Stimulated activated CD8-positive, alpha-beta memory T cell treated with anti-CD3 and anti-CD28 coated beads, Interleukin-15, amount 100 ng/mL, for 4 hours (primary cell): ENCODE data around the gene FYN.
"Not testable (repeated sequence)": the region's sequence is repeated elsewhere in the genome, so short reads cannot be mapped to it uniquely, and the experiment has no call there.

ENCODE experiments used
- DNase-seq, 2 donors: peaks; one replicate each; pipeline ENCODE4 v3.0.0-alpha.2; 2020; ENCODE audit warnings: low read depth in 2 of 2

FYN gene

DNA sequence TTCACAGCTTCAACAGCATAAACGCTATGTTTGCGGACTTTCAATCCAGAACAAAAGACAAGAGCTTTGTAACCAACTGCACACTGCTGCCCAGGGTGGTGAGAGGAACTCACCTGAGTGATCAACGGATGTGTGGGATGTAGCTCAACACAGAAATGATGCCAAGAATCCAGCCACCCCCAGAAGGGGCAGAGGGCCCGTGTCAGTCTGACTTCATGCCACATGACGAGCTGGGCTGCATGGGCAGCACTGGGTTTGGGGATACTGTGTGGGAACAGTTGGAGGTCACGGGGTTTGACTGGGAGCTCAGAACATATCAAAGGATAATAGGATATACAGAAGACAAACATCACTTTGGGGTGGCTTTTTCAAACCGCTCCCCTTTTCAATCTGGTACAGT lies 188.2 kb downstream of the FYN start:
- DNase-seq = no peak

DNA sequence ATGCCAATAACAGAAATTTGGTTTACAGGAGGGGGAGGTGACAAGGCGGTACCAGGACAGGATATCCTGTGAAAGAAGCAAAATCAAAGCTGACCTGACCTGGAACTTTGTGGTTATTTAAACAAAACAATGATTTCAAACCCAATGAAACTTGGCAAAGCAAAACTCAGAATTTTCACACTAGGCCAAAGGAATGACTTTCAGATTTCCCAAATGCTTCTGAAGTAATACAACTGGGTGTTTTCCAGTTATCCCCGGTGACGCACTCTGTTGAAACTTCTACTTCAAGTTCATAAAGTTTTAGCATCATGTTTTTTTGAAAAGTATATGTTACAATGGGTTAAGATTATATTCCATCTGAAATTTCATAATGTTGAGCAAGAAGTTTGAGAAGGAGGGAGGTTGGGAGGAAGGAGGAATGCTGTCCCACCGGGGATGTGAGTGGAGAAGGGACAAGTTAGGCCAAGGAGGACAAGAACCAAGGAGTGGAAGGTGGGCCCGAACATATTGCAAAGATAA lies 189.4 kb downstream of the FYN start:
- DNase-seq = no peak

DNA sequence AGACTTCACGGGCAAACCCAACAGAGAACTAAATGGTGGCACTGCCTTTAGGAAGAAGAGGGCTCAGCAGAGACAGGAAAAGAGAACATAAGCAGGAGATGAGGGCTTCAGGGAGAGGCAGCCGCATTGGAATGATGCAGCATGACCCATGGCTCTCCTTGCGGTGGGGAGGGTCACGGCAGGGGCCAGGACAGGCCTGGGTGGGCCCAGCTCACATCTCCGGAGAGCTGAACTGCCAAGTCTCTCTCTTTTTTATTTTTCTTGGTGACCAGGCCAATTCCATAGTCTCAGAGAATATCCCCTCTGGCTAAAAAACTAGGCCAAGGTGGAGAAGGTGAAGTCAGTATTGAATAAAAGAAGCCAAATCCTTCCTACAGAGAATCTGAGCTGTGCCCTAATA lies 190.1 kb downstream of the FYN start:
- DNase-seq = no peak

DNA sequence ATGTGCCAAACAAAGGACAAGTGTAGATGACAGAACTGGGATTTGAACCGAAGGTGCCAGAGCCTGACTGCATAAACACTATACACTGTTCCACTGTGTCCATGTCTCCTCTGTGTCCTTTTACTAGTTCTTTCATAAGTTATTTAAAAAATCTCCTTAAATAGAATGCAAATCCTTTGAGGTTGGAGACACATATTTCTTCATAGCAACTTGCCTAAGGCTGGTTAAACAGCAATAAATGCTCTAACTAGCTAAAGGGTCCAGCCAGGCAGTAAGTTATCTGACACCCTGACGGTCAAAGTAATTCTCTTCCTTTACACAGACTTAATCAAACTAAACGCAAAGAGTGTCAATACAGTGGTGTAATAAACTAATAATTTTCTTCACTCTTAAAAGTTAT lies 191.4 kb downstream of the FYN start:
- DNase-seq = no peak

DNA sequence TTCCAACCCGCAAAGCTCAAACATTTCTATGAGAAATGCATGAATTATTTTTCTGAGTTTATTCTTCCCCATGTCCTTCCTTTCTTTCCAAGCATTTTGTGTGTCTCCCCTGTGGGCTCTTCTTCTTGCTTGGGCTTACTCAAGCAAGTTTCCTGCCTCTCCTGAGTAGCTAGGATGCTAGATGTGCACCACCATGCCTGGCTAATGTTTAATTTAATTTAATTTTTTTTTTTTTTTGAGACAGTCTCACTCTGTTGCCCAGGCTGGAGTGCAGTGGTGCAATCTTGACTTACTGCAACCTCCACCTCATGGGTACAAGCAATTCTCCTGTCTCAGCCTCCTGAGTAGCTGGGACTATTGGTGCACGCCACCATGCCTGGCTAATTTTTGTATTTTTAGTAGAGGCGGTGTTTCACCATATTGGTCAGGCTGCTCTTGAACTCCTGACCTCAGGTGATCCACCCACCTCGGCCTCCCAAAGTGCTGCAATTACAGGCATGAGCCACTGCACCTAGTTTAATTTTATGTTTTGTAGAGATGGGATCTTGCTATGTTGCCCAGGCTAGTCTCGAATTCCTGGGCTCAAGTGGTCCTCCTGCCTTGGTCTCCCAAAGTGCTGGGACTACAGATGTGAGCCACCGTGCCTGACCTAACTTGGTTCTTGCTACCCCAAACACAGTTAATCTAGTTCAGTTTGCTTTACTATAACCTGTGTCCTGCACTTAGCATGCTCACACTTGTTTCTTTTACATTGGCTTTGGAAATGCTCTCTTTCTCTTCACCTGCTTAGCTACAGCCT lies 192.2 kb downstream of the FYN start:
- not testable (repeated sequence) for DNase-seq

DNA sequence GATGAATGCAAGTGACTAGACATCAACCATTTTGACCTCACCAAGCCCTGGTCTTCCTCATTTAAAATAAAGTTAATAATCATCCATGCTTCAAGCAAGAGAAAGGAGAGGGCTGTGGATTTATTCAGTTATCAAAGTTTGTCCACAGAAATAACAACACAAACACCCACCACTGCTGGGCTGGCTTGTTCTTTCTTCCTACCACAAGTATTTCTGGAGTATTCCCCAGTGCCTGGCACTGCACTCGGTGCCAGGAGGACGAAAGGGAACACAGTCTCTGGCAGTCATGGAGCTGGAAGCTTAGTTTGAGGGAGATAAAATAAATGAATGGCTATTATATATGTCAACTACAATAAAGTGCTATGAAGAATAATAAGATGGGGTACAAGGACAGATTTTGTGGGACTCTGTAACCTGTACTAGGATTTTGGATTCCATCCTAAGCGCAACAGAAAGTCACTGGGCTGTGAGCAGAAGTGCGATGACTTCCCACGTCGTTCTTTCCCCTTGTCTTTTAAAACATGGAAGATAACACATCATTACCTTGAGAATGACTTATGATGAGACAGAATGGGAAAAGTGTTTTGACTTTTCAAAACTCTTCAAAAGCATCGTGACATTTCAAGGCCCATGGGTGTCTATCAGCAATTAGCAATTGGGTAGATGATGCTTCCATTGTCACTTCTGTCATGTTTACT lies 193.1 kb downstream of the FYN start:
- no peak for DNase-seq

DNA sequence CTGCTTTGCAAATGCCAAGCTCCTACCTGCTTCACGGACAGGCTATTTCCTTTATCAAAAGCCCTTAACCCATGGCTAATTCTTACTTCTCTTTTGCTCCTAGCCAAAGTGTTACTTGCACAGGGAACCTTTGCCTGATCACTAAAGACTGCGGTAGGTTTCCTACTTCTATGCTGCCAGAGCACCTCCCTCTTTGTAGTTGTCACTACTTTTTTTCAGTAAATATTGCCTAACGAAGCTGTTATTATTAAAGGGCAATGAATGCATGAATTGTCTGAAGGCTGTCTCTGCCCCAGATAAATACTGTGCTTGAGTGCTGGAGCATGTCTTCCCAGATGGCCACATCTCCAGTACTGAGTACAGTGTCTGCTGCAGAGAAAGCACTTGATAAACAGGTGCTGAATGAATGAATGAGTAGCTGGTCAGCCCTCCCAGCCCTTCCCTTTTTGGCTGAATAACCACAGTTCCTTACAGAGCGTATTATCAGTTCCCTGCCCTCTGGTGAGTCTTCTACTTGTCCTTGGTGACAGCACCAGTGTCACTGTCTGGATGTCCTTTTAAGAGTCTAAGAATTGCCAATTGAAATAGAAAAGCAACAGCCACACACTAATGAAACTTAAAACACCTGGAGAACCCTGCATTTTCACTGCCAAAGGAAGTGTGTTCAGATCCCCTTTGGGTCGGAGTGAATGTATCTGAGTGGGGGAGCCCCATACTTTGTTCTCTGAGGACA lies 194.0 kb downstream of the FYN start:
- no peak for DNase-seq

DNA sequence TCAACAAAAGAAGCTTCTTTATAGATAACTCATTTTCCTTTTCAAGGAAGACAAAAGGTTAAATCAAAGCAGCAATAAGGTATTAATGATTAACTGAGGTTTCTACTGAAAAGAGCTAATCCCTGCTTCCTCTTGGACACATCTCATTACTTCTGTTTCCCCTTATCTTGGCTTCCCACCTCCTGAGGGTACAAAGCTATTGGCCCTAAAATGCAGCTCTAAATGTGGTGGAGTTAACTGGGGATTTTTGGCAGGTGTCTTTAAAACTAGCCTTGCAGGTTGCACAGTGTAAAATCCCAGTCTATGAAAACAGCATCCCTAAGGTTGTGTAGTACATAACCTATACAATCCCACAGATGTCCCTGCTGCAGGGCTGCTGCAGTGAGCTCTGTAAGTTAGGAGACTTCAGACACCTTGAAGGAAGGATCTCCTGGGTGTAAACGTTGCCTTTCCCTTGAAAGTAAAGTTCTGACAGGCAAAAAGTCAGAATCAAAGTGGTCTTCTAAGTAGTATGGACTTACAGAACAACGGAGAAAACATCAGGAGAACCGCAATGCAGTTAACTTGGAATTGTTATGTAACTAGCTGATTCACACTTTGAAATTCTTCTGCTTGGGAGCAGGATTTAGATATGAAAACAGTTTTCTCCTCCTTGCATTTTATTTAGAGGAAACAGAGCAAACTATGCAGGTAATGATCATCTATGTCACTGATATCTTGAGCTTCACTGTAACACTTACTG lies 195.8 kb downstream of the FYN start:
- no peak for DNase-seq

DNA sequence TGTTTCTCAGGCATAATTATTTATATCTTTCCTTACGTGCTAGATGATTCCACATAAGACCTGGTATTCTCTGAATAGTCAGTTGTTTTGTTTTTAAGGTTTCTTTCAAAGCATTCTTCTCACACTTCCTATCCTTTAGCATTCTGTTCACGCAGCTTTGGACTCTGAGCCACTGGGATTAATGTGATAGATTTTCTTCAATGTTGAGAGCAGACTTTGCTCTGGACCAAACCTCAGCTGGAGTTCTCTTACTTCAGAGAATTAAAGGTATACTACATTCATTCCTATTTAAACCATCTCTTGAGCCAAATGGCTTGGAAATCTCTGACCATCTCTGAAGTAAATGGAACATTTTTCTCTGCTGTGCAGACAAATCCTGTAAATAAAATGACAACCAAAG lies 196.9 kb downstream of the FYN start:
- no peak for DNase-seq

DNA sequence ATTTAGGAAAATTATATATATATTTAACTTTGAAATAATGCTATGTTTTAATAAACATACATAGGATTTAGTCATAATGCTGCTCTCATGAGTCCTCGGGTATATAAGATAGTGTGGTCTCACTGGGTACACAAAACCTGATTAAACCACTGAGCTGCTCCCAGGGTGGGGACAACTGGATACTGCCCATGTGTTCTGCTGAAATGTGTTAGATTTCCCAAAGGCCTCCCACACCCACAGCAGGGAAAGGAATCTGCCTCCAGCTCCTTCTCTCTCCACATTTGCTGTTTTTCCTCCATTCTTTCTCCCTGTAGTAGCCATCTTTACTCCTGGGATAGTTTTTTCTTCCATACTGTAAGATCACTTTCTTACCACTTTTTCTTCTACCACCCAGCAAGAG lies 198.4 kb downstream of the FYN start:
- DNase-seq = no peak

DNA sequence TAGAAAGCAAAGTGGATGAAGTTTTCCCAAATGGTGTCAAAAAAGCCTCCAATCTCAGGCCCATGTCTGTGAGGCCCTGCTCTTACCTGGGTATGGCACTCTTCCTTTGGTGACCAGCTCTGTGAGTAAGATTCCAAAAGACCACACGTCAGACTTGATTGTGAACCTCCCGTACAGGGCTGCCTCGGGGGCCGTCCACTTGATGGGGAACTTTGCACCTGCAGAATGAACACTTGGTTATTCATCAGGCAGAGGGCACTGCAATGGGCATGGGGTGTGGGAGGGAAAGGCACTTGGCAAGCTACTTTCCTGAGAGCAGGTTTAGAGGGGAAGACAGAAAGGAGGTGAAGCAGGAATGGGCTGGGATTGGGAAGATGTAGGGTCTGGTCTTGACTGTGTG lies 198.8 kb downstream of the FYN start:
- no peak for DNase-seq

DNA sequence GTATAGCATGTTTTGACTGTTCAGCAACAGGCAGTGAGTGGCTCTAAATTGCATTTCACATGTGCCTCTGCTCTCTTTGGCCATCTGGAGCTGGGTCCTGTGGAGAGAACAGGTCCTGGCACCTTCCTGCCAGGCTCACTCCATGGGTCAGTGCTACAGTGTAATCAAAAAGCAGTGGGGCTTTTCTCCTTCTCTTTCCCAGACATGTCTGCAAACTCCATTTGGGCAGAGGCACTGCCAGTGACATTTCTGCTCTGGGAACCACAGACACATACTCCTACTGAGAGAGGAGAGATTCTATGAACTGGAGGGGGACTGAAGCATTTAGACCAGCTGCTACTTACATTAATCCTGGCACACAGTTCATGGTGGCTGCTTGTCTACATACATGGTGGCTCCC lies 199.3 kb downstream of the FYN start:
- DNase-seq = no peak

DNA sequence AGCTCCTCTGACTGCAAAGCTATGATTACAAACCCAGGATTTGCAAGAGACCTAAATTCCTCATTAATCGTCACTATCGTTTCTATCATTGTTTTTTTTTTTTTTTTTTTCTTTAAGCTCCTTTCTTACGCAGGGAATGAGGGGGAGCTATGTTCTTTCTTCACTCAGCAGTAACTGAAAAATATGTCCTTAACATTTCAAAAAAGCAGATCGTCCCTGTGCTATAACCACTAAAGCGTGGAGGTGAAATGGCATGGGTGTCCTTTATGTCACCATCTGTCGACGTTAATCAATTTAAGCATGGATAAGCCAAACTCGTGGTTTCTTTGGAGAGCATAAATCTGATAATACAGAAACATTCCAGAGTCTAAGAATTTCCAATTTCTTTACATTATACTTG lies 199.7 kb downstream of the FYN start:
- no peak for DNase-seq

DNA sequence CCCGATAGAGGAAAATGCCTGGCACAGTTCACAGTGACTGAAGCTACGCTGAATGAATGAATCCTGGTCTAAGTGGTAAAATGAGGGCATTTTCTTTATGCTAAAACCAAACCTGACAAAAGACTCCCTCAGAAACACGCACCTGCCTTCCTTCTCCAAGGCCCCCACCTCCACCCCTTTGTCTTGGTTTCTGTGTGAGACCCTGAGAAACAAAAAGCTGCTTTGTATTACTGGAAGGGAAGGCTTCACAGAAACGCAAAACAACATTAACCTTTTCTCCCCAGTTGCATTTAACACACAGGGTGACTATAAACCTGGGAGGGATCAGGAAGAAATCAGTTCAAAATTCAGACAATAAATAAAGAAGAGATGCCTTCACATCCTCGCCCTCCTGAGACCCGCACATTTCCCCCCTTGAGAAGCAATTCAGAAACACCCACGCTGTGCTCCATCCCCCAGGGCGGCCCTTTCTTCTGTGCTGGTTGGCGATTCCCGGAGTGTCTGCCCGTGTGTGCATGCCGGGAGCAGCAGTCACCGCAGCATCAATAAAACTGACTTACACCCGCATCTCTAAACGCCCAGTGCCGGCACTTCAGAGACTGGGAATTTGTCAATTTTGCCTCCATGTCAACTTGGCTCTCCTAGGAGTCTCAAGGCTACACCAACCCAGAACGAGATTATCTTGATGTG lies 200.3 kb downstream of the FYN start:
- DNase-seq = no peak

DNA sequence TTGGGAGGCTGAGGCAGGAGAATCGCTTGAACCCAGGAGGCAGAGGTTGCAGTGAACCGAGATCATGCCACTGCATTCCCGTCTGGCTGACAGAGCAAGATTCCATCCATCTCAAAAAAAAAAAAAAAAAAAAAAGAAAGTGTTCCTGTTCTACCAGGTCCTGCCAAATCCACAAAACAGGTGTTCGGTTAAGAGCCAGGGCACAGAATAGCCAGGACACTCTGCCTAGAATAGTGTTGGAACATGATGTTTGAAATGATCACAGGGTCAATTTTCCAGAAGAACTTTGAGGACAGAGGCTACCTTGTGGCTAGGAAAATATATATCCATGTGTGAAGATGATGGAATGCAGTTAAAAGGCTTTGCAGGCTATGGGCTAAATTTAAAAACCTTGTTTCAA lies 203.9 kb downstream of the FYN start:
- no peak for DNase-seq

DNA sequence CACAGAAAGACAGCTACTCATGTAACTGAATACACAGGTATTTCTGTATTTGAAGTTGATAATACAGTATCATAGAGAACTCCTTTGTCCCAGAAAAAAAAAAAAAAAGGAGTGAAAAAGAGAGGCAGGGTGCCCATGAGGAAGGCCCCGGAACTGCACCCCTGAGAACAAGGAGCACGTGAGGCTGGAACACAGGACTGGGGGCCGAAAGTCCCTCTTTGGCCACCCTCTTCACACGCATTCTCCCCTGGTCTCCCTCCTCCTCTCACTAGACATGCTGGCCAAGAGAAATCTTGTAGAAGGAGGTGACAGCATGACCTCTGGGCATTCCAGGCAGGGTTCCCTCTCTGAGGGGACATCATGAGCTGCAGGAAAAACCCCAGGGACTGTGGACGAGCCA lies 204.8 kb downstream of the FYN start:
- DNase-seq = no peak

DNA sequence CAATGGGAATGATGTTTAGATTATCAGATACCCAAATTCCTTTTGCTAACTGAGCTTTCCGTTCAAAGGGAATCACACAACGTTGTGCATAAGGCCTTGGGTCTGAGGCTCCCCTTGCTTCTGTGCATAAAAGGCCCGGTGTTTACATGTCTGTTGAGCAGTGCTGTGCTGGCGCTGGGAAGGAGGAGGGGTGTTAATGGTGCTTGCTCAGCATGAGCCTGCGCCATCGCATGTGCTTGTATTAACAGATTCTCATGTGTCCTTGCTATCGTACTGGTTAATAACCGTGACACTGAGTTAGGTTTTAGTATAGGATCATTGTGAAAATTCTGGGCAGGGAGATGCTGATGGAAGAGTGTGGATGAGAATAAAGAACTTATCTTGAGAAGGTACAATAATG lies 205.3 kb downstream of the FYN start:
- no peak for DNase-seq

DNA sequence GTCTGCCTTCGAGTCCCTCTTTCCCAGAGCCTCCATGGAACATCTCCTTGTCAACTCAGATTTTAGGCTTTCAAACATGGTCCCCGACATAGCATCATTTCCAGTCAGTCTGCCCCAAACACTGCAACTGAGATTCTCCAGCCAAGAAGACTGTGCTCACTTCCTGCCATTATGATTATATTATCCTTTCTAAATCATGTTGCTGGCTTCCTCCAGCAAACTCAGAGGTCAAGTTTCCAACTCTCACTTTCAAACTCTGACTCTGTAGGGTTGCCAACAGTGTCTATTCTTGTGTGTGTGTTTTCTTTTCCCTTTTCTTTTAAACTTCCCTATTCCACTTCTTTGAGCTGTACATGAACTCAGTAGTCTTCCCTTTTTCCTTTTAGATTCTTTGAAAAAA lies 206.4 kb downstream of the FYN start:
- DNase-seq = no peak

DNA sequence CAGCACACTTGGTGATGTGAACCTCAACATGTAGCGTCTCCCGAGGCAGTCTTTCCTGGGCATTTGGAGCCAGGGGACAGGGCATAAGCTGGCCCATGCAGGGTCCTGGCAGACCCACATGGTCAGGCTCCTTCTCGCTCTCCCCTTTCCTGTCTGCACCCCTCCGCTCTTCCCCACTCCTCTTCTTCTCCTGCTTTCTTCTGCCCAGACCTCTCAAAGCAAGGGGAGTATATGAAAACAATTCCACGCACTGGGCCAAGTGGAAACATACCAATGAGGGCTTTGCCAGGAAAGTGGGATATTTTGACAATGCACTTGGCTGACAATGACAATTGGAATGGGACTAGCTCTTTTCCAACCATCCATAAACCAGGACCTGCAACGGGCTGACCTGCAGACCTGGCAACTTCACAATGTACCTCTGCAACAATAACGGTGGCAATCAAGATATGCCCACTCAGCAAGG lies 208.7 kb downstream of the FYN start:
- no peak for DNase-seq

DNA sequence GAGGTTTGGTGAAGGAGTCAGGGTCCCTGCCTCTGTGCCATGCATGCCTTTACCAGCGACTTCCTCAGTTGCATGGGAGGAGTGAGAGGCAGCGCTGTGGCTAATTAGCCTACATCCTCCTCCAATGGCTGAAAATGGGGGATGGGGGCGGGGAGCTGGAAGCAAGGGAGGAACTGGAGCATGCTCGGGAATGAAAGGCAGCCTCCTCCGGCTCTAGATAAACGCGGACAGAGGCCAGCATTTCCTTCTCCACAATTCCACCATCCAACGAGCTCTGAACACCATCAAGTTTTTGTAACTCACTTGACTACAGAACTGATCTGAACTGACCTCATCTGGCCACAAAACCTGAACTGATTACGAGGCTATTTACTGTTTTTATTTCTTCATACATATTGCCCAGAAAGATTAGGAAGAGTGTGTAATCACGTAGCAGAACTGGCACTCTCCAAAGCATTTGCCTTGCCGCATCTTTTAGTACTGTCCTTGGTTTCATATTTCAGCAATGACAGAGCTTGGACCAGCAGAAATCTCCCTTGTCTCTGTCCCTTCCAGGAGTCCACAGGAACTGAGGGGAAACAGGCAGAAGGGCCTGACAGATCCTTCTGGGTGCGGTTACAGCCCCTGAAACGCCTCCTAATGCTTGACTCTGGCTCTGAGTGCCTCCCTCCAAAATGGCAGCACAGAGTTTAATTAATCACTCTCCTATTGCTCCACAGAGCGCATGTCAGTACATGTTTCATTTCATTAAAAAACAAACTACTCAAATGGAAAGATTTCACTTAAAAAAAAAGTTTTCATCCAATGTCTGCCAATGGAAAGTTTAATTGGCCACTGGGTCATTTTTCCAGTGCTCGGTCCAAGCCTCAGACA lies 209.3 kb downstream of the FYN start:
- no peak for DNase-seq
